WTC11 (cell line): ENCODE measurements around the gene BICDL2. TPM values are rescaled to one million over a fixed set of nuclear protein-coding genes. Genes with fewer than 3 reads are reported as not detected.
"Not testable (repeated sequence)": the region's sequence is repeated elsewhere in the genome, so short reads cannot be mapped to it uniquely, and the experiment has no call there.

Source experiments
- ATAC-seq: fragments of 200-7000 bp; cut with Tn5 transposase; 2 replicates; pipeline ENCODE4 v1.10.0; 2021; ENCODE audit warnings: mild to moderate bottlenecking, moderate library complexity
- CTCF ChIA-PET: fragments of 300-600 bp; sonication (Branson Sonifier 250); formaldehyde crosslinking; loops from one replicate; lab custom pipeline; 2021; ENCODE audit warnings: antibody characterized with exemption; lab: Charles Lee
- POLR2A ChIA-PET: fragments of 350-600 bp; sonication (Branson Sonifier 250); formaldehyde crosslinking; loops from one replicate; lab custom pipeline; 2021; ENCODE audit warnings: antibody characterized with exemption; lab: Charles Lee
- DNase-seq: peaks from one replicate; pipeline ENCODE4 v3.0.0; 2021; ENCODE audit warnings: low spot score
- H3K27ac Mint-ChIP-seq: 2 replicates; pipeline ENCODE4 v1.8.0; 2021; ENCODE audit warnings: mixed read lengths
- H3K27me3 Mint-ChIP-seq: 2 replicates; pipeline ENCODE4 v1.8.0; 2021; ENCODE audit warnings: low read depth, mild to moderate bottlenecking, moderate library complexity, mixed read lengths
- H3K36me3 Mint-ChIP-seq: 2 replicates; pipeline ENCODE4 v1.8.0; 2021; ENCODE audit warnings: mixed read lengths
- H3K4me1 Mint-ChIP-seq: 2 replicates; pipeline ENCODE4 v1.8.0; 2022; ENCODE audit warnings: mixed read lengths
- H3K4me3 Mint-ChIP-seq: 2 replicates; pipeline ENCODE4 v1.8.0; 2021; ENCODE audit warnings: mild to moderate bottlenecking, moderate library complexity, mixed read lengths
- H3K9me3 Mint-ChIP-seq: 2 replicates; pipeline ENCODE4 v1.8.0; 2021; ENCODE audit warnings: mixed read lengths
- CREM ChIP-seq: sonication (generic); formaldehyde crosslinking; IDR thresholded peaks from 2 replicates; pipeline ENCODE4 v1.8.1; 2022; ENCODE audit warnings: mild to moderate bottlenecking, missing genetic modification reagents, moderate library complexity
- EMX1 ChIP-seq: fragments of 250-450 bp; sonication (Bioruptor Pico); IDR thresholded peaks from 2 replicates; pipeline ENCODE4 v1.8.0; 2021; ENCODE audit warnings: mild to moderate bottlenecking
- FOXP1 ChIP-seq: sonication (generic); formaldehyde crosslinking; IDR thresholded peaks from 2 replicates; pipeline ENCODE4 v1.8.0; 2022; ENCODE audit warnings: missing genetic modification reagents, mild to moderate bottlenecking, moderate library complexity, borderline replicate concordance
- HMGA2 ChIP-seq: fragments of 250-450 bp; sonication (Bioruptor Pico); IDR thresholded peaks from 2 replicates; pipeline ENCODE4 v1.4.0; 2021; ENCODE audit warnings: mild to moderate bottlenecking, moderate library complexity
- NFE2L1 ChIP-seq: sonication (generic); formaldehyde crosslinking; IDR thresholded peaks from 2 replicates; pipeline ENCODE4 v1.8.1; 2023; ENCODE audit warnings: missing genetic modification reagents
- ZNF423 ChIP-seq: fragments of 250-450 bp; sonication (Bioruptor Pico); IDR thresholded peaks from 2 replicates; pipeline ENCODE4 v2.1.2; 2022; ENCODE audit warnings: mild to moderate bottlenecking, moderate library complexity
- ZNF671 ChIP-seq: fragments of 250-450 bp; sonication (Bioruptor Pico); IDR thresholded peaks from 2 replicates; pipeline ENCODE4 v1.8.0; 2021; ENCODE audit warnings: mild to moderate bottlenecking
- total RNA-seq: library from RNA; stranded (reverse); gene quantifications from 3 replicates; pipeline ENCODE4 v1.2.3, GENCODE V29; 2021
- TF ChIP-seq, protein P1 (sequence below): sonication (generic); formaldehyde crosslinking; conservative IDR thresholded peaks from 2 replicates; pipeline ENCODE4 v1.8.1; 2023; ENCODE audit warnings: mild to moderate bottlenecking, low read depth, missing genetic modification reagents, moderate library complexity
- TF ChIP-seq, protein P2 (sequence below): sonication (generic); formaldehyde crosslinking; IDR thresholded peaks from 2 replicates; pipeline ENCODE4 v1.8.1; 2023; ENCODE audit warnings: mild to moderate bottlenecking, missing genetic modification reagents
- TF ChIP-seq, protein P3 (sequence below): sonication (generic); formaldehyde crosslinking; conservative IDR thresholded peaks from 2 replicates; pipeline ENCODE4 v1.8.1; 2022; ENCODE audit warnings: mild to moderate bottlenecking, missing genetic modification reagents
- TF ChIP-seq, protein P4 (sequence below): fragments of 250-450 bp; sonication (Bioruptor Pico); IDR thresholded peaks from 2 replicates; pipeline ENCODE4 v1.9.0; 2021; ENCODE audit warnings: mild to moderate bottlenecking
- TF ChIP-seq, protein P5 (sequence below): sonication (generic); formaldehyde crosslinking; IDR thresholded peaks from 2 replicates; pipeline ENCODE4 v1.8.0; 2023; ENCODE audit warnings: missing genetic modification reagents, mild to moderate bottlenecking, borderline replicate concordance
- TF ChIP-seq, protein P6 (sequence below): sonication (generic); formaldehyde crosslinking; IDR thresholded peaks from 2 replicates; pipeline ENCODE4 v1.8.1; 2022; ENCODE audit warnings: missing genetic modification reagents, borderline replicate concordance
- TF ChIP-seq, protein P7 (sequence below): sonication (generic); formaldehyde crosslinking; IDR thresholded peaks from 2 replicates; pipeline ENCODE4 v1.8.0; 2022; ENCODE audit warnings: mild to moderate bottlenecking, missing genetic modification reagents
- TF ChIP-seq, protein P8 (sequence below): fragments of 250-450 bp; sonication (Bioruptor Pico); IDR thresholded peaks from 2 replicates; pipeline ENCODE4 v1.8.0; 2021; ENCODE audit warnings: mild to moderate bottlenecking

The BICDL2 gene
- total RNA-seq, 1 experiment from 2014 or later = 28.2 TPM

DNA sequence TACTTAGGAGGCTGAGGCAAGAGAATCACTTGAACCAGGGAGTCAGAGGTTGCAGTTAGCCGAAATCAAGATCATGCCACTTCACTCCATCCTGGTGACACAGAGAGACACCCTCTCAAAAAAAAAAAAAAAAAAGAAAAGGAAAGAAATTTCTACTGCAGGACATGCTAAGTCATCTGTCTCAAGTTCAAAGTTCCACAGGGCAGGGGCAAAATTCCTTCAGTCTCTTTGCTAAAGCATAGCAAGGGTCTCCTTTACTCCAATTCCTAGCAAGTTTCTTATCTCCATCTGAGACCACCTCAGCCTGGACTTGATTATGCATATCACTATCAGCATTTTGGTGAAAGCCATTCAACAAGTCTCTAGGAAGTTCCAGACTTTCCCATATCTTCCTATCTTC is 47.7 kb upstream of the BICDL2 start (continued):
- TF ChIP-seq, protein P1, sequence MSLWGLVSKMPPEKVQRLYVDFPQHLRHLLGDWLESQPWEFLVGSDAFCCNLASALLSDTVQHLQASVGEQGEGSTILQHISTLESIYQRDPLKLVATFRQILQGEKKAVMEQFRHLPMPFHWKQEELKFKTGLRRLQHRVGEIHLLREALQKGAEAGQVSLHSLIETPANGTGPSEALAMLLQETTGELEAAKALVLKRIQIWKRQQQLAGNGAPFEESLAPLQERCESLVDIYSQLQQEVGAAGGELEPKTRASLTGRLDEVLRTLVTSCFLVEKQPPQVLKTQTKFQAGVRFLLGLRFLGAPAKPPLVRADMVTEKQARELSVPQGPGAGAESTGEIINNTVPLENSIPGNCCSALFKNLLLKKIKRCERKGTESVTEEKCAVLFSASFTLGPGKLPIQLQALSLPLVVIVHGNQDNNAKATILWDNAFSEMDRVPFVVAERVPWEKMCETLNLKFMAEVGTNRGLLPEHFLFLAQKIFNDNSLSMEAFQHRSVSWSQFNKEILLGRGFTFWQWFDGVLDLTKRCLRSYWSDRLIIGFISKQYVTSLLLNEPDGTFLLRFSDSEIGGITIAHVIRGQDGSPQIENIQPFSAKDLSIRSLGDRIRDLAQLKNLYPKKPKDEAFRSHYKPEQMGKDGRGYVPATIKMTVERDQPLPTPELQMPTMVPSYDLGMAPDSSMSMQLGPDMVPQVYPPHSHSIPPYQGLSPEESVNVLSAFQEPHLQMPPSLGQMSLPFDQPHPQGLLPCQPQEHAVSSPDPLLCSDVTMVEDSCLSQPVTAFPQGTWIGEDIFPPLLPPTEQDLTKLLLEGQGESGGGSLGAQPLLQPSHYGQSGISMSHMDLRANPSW (CRISPR knock-in tag) = no peak

DNA sequence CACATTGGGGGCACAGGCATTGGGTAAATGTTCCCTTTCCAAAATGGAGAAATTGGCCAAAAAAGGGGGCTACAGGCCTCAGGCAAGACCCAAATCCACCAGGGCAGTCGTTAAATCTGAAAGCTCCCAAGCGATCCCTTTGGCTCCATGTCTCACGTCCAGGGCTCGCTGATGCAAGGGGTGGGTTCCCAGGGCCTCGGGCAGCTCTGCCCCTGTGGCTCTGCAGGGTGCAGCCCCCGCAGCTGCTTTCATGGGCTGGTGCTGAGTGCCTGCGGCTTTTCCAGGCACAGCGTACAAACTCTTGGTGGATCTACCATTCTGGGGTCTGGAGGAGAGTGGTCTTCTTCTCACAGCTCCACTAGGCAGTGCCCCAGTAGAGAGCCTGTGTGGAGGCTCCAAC is 46.7 kb upstream of the BICDL2 start:
- POLR2A ChIA-PET = interaction anchor here (1.3 kb wide), 1 partner anchor 15 kb away, joined by 6 read pairs; the partner anchor contains the start of gene ZSCAN10
- not testable (repeated sequence) for DNase-seq, H3K27ac Mint-ChIP-seq, ATAC-seq, H3K36me3 Mint-ChIP-seq, H3K27me3 Mint-ChIP-seq, H3K9me3 Mint-ChIP-seq, H3K4me3 Mint-ChIP-seq
- H3K4me1 Mint-ChIP-seq = peaks cover 38% of the 10 kb centered on the region
- CTCF ChIA-PET = interaction anchor here (0.8 to 1.2 kb wide), 6 partner anchors 12 to 91 kb away, joined by 3 to 4 read pairs (median 4); no protein-coding TSS in a partner anchor

DNA sequence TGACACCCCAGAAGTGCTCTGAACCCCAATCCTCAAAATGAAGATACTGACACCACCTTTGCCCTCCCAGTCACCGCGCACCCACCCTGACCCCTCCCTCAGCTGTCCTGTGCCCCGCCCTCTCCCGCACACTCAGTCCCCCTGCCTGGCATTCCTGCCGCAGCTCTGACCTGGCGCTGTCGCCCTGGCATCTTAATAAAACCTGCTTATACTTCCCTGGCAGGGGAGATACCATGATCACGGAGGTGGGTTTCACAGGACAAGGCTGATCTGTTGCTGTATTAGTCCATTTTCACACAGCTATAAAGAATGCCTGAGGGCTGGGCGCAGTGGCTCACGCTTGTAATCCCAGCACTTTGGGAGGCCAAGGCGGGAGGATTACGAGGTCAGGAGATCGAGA is 45.2 kb upstream of the BICDL2 start:
- DNase-seq, ATAC-seq, H3K27ac Mint-ChIP-seq, H3K36me3 Mint-ChIP-seq, H3K4me3 Mint-ChIP-seq, POLR2A ChIA-PET, H3K9me3 Mint-ChIP-seq, H3K27me3 Mint-ChIP-seq: not testable (repeated sequence)
- peaks cover 32% of the 10 kb centered on the region for H3K4me1 Mint-ChIP-seq
- CTCF ChIA-PET = interaction anchor here (1.1 to 1.2 kb wide), 2 partner anchors 16 to 50 kb away, joined by 3 to 6 read pairs; no protein-coding TSS in a partner anchor

DNA sequence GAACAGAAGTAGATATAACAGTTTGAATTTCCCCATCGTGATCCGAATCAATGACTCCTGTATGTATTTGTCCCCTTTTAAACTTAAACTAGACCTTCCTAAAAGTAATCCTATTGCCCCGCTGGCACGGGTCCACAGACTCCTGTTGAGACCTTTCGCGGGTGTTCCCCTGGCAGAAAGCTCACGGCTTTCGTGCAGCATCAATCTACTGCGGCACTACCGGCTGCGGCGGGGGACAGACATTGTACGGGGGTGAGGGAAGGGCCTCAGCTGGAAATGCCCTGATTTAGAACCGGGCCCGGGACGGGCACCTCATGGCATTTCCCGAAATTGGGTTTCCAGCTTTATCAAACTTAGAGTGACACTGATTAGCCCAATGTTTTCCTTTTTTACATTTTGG is 43.3 kb upstream of the BICDL2 start:
- no peak overlapping the region; the same call in 1 of the 2 replicates for H3K27ac Mint-ChIP-seq
- CTCF ChIA-PET = interaction anchor here (1.5 to 6.5 kb wide), 4 partner anchors 21 to 52 kb away, joined by 5 to 59 read pairs (median 14); no protein-coding TSS in a partner anchor
- ATAC-seq = no peak
- no peak overlapping the region for H3K4me3 Mint-ChIP-seq
- no peaks in the 10 kb centered on the region for H3K27me3 Mint-ChIP-seq
- 0 out of 2 replicates have a peak, but pooled peaks cover 3% of the 10 kb centered on the region for H3K36me3 Mint-ChIP-seq
- peaks cover 5% of the 10 kb centered on the region; the same call in 1 of the 2 replicates for H3K9me3 Mint-ChIP-seq
- H3K4me1 Mint-ChIP-seq = peaks cover 40% of the 10 kb centered on the region
- no peak for DNase-seq
- POLR2A ChIA-PET = no interaction called here
- TF ChIP-seq, protein P2, sequence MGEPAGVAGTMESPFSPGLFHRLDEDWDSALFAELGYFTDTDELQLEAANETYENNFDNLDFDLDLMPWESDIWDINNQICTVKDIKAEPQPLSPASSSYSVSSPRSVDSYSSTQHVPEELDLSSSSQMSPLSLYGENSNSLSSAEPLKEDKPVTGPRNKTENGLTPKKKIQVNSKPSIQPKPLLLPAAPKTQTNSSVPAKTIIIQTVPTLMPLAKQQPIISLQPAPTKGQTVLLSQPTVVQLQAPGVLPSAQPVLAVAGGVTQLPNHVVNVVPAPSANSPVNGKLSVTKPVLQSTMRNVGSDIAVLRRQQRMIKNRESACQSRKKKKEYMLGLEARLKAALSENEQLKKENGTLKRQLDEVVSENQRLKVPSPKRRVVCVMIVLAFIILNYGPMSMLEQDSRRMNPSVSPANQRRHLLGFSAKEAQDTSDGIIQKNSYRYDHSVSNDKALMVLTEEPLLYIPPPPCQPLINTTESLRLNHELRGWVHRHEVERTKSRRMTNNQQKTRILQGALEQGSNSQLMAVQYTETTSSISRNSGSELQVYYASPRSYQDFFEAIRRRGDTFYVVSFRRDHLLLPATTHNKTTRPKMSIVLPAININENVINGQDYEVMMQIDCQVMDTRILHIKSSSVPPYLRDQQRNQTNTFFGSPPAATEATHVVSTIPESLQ (CRISPR knock-in tag) = no peak
- no peak for TF ChIP-seq CREM (CRISPR knock-in tag)
- TF ChIP-seq, protein P3, sequence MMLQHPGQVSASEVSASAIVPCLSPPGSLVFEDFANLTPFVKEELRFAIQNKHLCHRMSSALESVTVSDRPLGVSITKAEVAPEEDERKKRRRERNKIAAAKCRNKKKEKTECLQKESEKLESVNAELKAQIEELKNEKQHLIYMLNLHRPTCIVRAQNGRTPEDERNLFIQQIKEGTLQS = no peak
- TF ChIP-seq, protein P4, sequence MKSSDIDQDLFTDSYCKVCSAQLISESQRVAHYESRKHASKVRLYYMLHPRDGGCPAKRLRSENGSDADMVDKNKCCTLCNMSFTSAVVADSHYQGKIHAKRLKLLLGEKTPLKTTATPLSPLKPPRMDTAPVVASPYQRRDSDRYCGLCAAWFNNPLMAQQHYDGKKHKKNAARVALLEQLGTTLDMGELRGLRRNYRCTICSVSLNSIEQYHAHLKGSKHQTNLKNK (CRISPR knock-in tag) = no peak
- no peak for TF ChIP-seq NFE2L1 (CRISPR knock-in tag)
- TF ChIP-seq, protein P5, sequence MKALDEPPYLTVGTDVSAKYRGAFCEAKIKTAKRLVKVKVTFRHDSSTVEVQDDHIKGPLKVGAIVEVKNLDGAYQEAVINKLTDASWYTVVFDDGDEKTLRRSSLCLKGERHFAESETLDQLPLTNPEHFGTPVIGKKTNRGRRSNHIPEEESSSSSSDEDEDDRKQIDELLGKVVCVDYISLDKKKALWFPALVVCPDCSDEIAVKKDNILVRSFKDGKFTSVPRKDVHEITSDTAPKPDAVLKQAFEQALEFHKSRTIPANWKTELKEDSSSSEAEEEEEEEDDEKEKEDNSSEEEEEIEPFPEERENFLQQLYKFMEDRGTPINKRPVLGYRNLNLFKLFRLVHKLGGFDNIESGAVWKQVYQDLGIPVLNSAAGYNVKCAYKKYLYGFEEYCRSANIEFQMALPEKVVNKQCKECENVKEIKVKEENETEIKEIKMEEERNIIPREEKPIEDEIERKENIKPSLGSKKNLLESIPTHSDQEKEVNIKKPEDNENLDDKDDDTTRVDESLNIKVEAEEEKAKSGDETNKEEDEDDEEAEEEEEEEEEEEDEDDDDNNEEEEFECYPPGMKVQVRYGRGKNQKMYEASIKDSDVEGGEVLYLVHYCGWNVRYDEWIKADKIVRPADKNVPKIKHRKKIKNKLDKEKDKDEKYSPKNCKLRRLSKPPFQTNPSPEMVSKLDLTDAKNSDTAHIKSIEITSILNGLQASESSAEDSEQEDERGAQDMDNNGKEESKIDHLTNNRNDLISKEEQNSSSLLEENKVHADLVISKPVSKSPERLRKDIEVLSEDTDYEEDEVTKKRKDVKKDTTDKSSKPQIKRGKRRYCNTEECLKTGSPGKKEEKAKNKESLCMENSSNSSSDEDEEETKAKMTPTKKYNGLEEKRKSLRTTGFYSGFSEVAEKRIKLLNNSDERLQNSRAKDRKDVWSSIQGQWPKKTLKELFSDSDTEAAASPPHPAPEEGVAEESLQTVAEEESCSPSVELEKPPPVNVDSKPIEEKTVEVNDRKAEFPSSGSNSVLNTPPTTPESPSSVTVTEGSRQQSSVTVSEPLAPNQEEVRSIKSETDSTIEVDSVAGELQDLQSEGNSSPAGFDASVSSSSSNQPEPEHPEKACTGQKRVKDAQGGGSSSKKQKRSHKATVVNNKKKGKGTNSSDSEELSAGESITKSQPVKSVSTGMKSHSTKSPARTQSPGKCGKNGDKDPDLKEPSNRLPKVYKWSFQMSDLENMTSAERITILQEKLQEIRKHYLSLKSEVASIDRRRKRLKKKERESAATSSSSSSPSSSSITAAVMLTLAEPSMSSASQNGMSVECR (CRISPR knock-in tag) = no peak
- no peak for TF ChIP-seq ZNF423
- TF ChIP-seq, protein P6, sequence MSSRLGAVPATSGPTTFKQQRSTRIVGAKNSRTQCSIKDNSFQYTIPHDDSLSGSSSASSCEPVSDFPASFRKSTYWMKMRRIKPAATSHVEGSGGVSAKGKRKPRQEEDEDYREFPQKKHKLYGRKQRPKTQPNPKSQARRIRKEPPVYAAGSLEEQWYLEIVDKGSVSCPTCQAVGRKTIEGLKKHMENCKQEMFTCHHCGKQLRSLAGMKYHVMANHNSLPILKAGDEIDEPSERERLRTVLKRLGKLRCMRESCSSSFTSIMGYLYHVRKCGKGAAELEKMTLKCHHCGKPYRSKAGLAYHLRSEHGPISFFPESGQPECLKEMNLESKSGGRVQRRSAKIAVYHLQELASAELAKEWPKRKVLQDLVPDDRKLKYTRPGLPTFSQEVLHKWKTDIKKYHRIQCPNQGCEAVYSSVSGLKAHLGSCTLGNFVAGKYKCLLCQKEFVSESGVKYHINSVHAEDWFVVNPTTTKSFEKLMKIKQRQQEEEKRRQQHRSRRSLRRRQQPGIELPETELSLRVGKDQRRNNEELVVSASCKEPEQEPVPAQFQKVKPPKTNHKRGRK (CRISPR knock-in tag) = no peak
- TF ChIP-seq HMGA2 = no peak
- TF ChIP-seq, protein P7, sequence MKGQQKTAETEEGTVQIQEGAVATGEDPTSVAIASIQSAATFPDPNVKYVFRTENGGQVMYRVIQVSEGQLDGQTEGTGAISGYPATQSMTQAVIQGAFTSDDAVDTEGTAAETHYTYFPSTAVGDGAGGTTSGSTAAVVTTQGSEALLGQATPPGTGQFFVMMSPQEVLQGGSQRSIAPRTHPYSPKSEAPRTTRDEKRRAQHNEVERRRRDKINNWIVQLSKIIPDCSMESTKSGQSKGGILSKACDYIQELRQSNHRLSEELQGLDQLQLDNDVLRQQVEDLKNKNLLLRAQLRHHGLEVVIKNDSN (CRISPR knock-in tag) = no peak
- no peak for TF ChIP-seq ZNF671 (CRISPR knock-in tag)
- no peak for TF ChIP-seq EMX1 (CRISPR knock-in tag)
- TF ChIP-seq FOXP1 (CRISPR knock-in tag) = no peak
- TF ChIP-seq, protein P8, sequence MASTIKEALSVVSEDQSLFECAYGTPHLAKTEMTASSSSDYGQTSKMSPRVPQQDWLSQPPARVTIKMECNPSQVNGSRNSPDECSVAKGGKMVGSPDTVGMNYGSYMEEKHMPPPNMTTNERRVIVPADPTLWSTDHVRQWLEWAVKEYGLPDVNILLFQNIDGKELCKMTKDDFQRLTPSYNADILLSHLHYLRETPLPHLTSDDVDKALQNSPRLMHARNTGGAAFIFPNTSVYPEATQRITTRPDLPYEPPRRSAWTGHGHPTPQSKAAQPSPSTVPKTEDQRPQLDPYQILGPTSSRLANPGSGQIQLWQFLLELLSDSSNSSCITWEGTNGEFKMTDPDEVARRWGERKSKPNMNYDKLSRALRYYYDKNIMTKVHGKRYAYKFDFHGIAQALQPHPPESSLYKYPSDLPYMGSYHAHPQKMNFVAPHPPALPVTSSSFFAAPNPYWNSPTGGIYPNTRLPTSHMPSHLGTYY (CRISPR knock-in tag) = no peak
